HepG2 (cell line): ENCODE results near the gene CFL1. TPM values are rescaled to one million over a fixed set of nuclear protein-coding genes. Genes with fewer than 3 reads are reported as not detected.

Experiments used
- ARID4A ChIP-seq: sonication (generic); formaldehyde crosslinking; IDR thresholded peaks from 2 replicates; pipeline ENCODE4 v1.5.0; 2020; ENCODE audit warnings: mild to moderate bottlenecking, missing genetic modification reagents, borderline replicate concordance
- ARNTL ChIP-seq: sonication (generic); formaldehyde crosslinking; IDR thresholded peaks from 2 replicates; pipeline ENCODE4 v1.4.0; 2020; ENCODE audit warnings: mild to moderate bottlenecking, missing genetic modification reagents
- FOXO1 ChIP-seq: sonication (generic); formaldehyde crosslinking; IDR thresholded peaks from 2 replicates; pipeline ENCODE4 v1.4.0; 2020; ENCODE audit warnings: missing genetic modification reagents
- HIVEP1 ChIP-seq: sonication (generic); formaldehyde crosslinking; IDR thresholded peaks from 2 replicates; pipeline ENCODE4 v1.4.0; 2020; ENCODE audit warnings: mild to moderate bottlenecking, missing genetic modification reagents
- KLF12 ChIP-seq: sonication (generic); formaldehyde crosslinking; IDR thresholded peaks from 2 replicates; pipeline ENCODE4 v1.4.0; 2020; ENCODE audit warnings: missing genetic modification reagents, borderline replicate concordance
- KLF9 ChIP-seq: IDR thresholded peaks from 2 replicates; pipeline ENCODE4 v1.6.1; 2016; ENCODE audit warnings: low read depth
- MIER2 ChIP-seq: IDR thresholded peaks from 2 replicates; pipeline ENCODE4 v1.6.1; 2016; ENCODE audit warnings: missing biosample characterization, missing genetic modification reagents
- MZF1 ChIP-seq: sonication (generic); formaldehyde crosslinking; IDR thresholded peaks from 2 replicates; pipeline ENCODE4 v1.8.1; 2023; ENCODE audit warnings: mild to moderate bottlenecking, missing genetic modification reagents, borderline replicate concordance
- NFKB2 ChIP-seq: sonication (generic); formaldehyde crosslinking; IDR thresholded peaks from 2 replicates; pipeline ENCODE4 v1.4.0; 2020; ENCODE audit warnings: missing genetic modification reagents, borderline replicate concordance
- NRL ChIP-seq: sonication (generic); formaldehyde crosslinking; IDR thresholded peaks from 2 replicates; pipeline ENCODE4 v1.5.0; 2020; ENCODE audit warnings: missing genetic modification reagents, mild to moderate bottlenecking, moderate library complexity, borderline replicate concordance
- POGZ ChIP-seq: sonication (generic); formaldehyde crosslinking; IDR thresholded peaks from 2 replicates; pipeline ENCODE4 v1.4.0; 2020; ENCODE audit warnings: mild to moderate bottlenecking, missing genetic modification reagents
- RBM39 ChIP-seq: fragments of 200-400 bp; formaldehyde crosslinking; IDR thresholded peaks from one replicate; pipeline ENCODE4 v1.6.1; 2018; ENCODE audit warnings: antibody characterized with exemption, mild to moderate bottlenecking, low read depth, low read length; ENCODE audit not compliant: poor library complexity, severe bottlenecking
- SP1 ChIP-seq, 2 experiments: fragments of 450-650 bp in 1 of 2; sonication (generic) in 1 of 2; formaldehyde crosslinking in 1 of 2; IDR thresholded peaks; 2 replicates each; pipeline versions ENCODE4 v1.4.0 to v1.6.1; 2016 to 2020; ENCODE audit warnings: missing genetic modification reagents in 1 of 2
- U2AF1 ChIP-seq: fragments of 200-400 bp; formaldehyde crosslinking; optimal IDR thresholded peaks from 2 replicates; pipeline ENCODE3; 2017; ENCODE audit warnings: mild to moderate bottlenecking, low read depth, low read length
- ZEB1 ChIP-seq: IDR thresholded peaks from 2 replicates; pipeline ENCODE4 v1.6.1; 2012; ENCODE audit warnings: mild to moderate bottlenecking, low read depth, inconsistent platforms; ENCODE audit not compliant: insufficient replicate concordance
- ZNF253 ChIP-seq: sonication (generic); formaldehyde crosslinking; IDR thresholded peaks from 2 replicates; pipeline ENCODE4 v1.8.0; 2022; ENCODE audit warnings: mild to moderate bottlenecking, missing genetic modification reagents, borderline replicate concordance
- ZNF468 ChIP-seq: sonication (generic); formaldehyde crosslinking; IDR thresholded peaks from 2 replicates; pipeline ENCODE4 v1.8.0; 2022; ENCODE audit warnings: mild to moderate bottlenecking, moderate library complexity, missing genetic modification reagents
- ZNF501 ChIP-seq: sonication (generic); formaldehyde crosslinking; IDR thresholded peaks from 2 replicates; pipeline ENCODE4 v1.5.1; 2020; ENCODE audit warnings: mild to moderate bottlenecking, moderate library complexity, missing genetic modification reagents
- ZNF556 ChIP-seq: sonication (generic); formaldehyde crosslinking; IDR thresholded peaks from 2 replicates; pipeline ENCODE4 v1.4.0; 2020; ENCODE audit warnings: mild to moderate bottlenecking, missing genetic modification reagents, borderline replicate concordance
- ZNF614 ChIP-seq: IDR thresholded peaks from 2 replicates; pipeline ENCODE4 v1.6.1; 2018; ENCODE audit warnings: missing biosample characterization, missing genetic modification reagents, inconsistent platforms, borderline replicate concordance
- ZNF782 ChIP-seq: sonication (generic); formaldehyde crosslinking; IDR thresholded peaks from 2 replicates; pipeline ENCODE4 v1.4.0; 2020; ENCODE audit warnings: missing genetic modification reagents, mild to moderate bottlenecking, borderline replicate concordance
- ZNF816 ChIP-seq: sonication (generic); formaldehyde crosslinking; IDR thresholded peaks from 2 replicates; pipeline ENCODE4 v1.8.0; 2022; ENCODE audit warnings: missing genetic modification reagents, mild to moderate bottlenecking, borderline replicate concordance
- polyA plus RNA-seq, 8 experiments: library from polyadenylated mRNA; depleted of rRNA in 3 of 8; stranded (reverse) in 7 of 8; unstranded in 1 of 8; fragments of >200 nt; fragmentation: Illumina TruSeq in 4 of 8; extraction: Trizol in 4 of 8; gene quantifications; 2 replicates each; pipeline versions ENCODE4 v1.2.1 to v1.2.3, GENCODE V29; 2011 to 2016; ENCODE audit warnings: low read depth in 4 of 8, missing spikeins in 1 of 8, mixed read lengths in 1 of 8; ENCODE audit not compliant: insufficient read depth in 1 of 8
- total RNA-seq, 5 experiments: library from RNA; depleted of rRNA; stranded (reverse); fragments of >200 nt; fragmentation: Illumina TruSeq; extraction: Trizol; gene quantifications; 2 replicates each; pipeline ENCODE4 v1.2.3, GENCODE V29; 2016; ENCODE audit warnings: low read depth in 1 of 5
- TF ChIP-seq, protein P1 (sequence below): IDR thresholded peaks from 2 replicates; pipeline ENCODE4 v1.6.1; 2016; ENCODE audit warnings: low read depth, borderline replicate concordance
- TF ChIP-seq, protein P2 (sequence below): sonication (generic); formaldehyde crosslinking; IDR thresholded peaks from 2 replicates; pipeline ENCODE4 v1.5.0; 2020; ENCODE audit warnings: missing genetic modification reagents

Gene CFL1
- total and polyA plus RNA-seq, 2 of the 13 experiments (the other 11 are each of a cell fraction or from before 2014, with no cell fraction given), result 379 to 383 TPM

GRCh38 chr11:65856689-65857499 is 1.1 kb downstream of the CFL1 start (continued):
- TF ChIP-seq, protein P1, sequence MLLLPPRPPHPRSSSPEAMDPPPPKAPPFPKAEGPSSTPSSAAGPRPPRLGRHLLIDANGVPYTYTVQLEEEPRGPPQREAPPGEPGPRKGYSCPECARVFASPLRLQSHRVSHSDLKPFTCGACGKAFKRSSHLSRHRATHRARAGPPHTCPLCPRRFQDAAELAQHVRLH (CRISPR knock-in tag), result peak; percentile 65; the same call in 1 of the 2 replicates
- TF ChIP-seq, protein P2, sequence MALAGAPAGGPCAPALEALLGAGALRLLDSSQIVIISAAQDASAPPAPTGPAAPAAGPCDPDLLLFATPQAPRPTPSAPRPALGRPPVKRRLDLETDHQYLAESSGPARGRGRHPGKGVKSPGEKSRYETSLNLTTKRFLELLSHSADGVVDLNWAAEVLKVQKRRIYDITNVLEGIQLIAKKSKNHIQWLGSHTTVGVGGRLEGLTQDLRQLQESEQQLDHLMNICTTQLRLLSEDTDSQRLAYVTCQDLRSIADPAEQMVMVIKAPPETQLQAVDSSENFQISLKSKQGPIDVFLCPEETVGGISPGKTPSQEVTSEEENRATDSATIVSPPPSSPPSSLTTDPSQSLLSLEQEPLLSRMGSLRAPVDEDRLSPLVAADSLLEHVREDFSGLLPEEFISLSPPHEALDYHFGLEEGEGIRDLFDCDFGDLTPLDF (CRISPR knock-in tag), result peak; percentile 15; the same call in 1 of the 2 replicates
- TF ChIP-seq ARNTL (CRISPR knock-in tag) (peak; percentile 70; the same call in 1 of the 2 replicates), FOXO1 (CRISPR knock-in tag) (no peak), ZNF501 (CRISPR knock-in tag) (peak; percentile 55; the same call in 1 of the 2 replicates), ZEB1 (no peak), KLF12 (CRISPR knock-in tag) (0 out of 2 replicates have a peak, but pooled peaks have one; percentile 15), ZNF468 (CRISPR knock-in tag) (no peak), ZNF782 (peak; percentile 58; the same call in 1 of the 2 replicates), U2AF1 (peak; percentile 59), ARID4A (CRISPR knock-in tag) (peak; percentile 70; the same call in 1 of the 2 replicates), NRL (CRISPR knock-in tag) (peak; percentile 70; the same call in 1 of the 2 replicates), MIER2 (no peak), ZNF253 (CRISPR knock-in tag) (no peak), NFKB2 (peak; percentile 44; the same call in 1 of the 2 replicates), RBM39 (peak; percentile 39), SP1 (IDR thresholded peaks at IDR 0.05) (no peak), SP1 (CRISPR knock-in tag; IDR thresholded peaks at IDR 0.05) (peak; percentile 25), KLF9 (peak; percentile 84; the same call in 1 of the 2 replicates), ZNF556 (CRISPR knock-in tag) (0 out of 2 replicates have a peak, but pooled peaks have one; percentile 50), ZNF614 (CRISPR knock-in tag) (0 out of 2 replicates have a peak, but pooled peaks have one; percentile 16), ZNF816 (no peak), POGZ (peak; percentile 46; the same call in 1 of the 2 replicates), HIVEP1 (peak; percentile 17; the same call in 1 of the 2 replicates), MZF1 (CRISPR knock-in tag) (no peak)
